HuH-7.5 (cell line): ENCODE results near the gene KCNK1.
"Not testable (repeated sequence)": the region's sequence is repeated elsewhere in the genome, so short reads cannot be mapped to it uniquely, and the experiment has no call there.

Experiments used
- DNase-seq: peaks from one replicate; pipeline ENCODE4 v3.0.0; 2011; ENCODE audit warnings: low spot score

Gene KCNK1

GRCh38 chr1:233667741-233668140 is 53.8 kb downstream of the KCNK1 start:
- DNase-seq, result no peak

DNA sequence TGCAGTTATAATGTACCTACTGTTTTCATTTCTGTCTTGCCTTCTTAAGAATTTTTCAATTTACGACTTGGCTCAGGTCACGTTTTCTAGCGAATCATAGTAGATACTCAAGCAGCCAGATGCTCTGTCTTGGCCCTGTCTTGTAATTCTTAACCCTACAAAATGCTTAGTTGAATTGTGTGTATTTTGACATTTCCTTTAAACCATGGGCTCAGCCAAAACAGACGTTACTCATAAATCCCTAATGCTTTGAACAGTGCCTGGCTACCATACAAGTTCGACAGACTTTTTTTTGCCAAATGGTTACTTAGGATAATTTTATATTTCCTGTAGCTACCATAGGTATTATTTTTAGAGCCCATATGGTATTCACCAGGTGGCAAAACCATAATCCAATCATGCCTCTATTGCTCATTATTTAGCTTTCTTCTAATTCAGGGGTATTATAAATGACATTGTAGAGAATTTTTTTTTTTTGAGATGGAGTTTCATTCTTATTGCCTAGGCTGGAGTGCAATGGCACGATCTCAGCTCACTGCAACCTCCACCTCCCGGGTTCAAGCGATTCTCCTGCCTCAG is 54.3 kb downstream of the KCNK1 start:
- DNase-seq, result no peak

GRCh38 chr1:233668725-233669294 is 54.9 kb downstream of the KCNK1 start:
- no peak for DNase-seq

GRCh38 chr1:233670363-233670762 is 56.5 kb downstream of the KCNK1 start:
- not testable (repeated sequence) for DNase-seq

DNA sequence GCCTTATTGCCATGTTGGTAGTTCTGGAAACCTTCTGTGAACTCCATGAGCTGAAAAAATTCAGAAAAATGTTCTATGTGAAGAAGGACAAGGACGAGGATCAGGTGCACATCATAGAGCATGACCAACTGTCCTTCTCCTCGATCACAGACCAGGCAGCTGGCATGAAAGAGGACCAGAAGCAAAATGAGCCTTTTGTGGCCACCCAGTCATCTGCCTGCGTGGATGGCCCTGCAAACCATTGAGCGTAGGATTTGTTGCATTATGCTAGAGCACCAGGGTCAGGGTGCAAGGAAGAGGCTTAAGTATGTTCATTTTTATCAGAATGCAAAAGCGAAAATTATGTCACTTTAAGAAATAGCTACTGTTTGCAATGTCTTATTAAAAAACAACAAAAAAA is 57.4 kb downstream of the KCNK1 start:
- no peak for DNase-seq

DNA sequence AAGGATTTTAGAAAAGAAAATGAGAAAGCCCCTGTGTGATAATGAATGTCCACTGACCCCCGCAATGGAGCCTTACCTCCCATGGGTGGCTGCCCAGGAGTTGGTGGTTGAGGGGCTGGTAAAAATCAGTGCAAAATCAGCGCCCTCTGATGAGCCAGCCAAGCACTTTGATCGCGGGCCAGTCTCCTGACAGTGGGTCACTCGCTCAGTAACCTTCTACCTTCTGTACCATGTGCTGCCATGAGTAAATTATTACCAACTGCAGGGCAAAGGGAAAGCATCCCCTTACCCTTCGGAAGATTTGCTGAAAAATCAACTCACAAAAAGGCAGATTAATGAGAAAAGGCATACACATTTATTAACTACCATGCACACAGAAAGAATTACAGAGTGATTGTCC is 58.8 kb downstream of the KCNK1 start:
- DNase-seq, result no peak

DNA sequence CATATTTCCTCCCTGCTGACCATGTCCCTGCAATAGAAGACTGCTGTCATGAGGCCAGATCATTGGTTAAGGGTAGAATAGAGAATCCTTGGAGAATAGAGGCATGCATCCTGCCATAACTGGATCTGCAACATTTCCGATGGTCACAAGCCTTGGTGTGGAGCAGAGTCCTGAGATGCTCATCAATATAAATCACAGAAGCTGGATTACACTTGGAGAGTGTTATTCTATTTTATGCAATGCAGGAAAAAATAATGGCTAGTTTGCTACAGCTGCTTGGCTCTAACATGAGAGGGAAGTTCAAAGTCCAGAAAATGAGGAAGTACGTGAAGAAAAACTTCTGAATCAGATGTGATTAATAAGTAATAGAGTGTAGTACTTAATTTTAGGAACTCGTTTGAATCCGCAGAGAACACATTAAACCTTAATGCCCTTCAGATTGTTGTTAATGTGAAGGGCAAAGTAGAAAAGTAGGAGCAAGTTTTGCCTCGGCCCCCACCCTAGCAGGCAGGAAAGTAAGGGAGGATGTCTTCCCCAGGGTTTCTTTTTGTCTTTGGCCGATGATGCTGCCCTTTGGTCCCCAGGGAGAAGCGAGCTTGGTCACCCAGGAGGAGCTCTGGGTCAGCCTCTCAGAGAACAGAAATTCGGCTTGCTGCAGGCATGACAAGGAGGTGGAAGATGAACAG is 59.5 kb downstream of the KCNK1 start:
- DNase-seq, result no peak

DNA sequence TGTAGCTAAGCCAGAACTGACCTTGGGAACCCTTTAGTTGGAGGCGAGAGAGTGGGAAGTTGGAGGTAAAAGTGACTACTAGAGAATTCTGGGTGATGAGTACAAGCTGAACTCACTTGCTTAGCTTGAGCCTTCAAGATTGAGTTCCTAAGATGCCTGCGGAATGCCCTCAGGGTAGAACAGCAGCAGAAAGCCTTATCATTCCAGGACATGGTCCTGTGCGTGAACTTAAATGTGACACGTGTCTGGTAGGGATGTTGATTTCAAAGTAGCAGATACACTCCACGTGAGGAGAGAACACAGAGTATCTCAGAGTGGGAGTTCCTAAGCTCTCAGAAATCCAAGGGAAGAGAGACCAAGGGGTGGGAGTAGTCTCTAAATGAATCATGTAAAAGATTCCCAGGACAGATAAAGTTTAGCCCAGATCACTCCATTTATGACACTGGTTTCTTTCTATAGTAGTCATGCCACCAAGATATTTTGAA is 60.1 kb downstream of the KCNK1 start:
- no peak for DNase-seq

DNA sequence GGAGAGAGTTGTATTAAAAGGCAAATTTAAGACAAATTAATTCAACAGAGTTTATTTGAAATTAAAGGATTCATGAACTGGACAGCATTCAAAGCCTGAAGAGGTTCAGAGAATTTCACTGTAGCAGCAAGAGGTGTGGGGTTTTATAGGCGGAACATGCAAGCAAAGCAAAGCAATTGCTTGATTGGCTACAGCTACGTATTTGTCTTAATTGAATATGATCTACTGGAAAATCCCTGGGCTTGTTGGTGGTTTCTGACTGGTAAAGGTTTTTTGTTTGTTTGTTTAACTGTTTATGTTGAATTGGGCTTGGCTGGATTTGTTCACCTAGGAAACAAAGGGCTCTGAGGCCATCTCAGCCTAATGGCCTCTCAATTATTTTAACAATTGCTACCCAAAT is 61.5 kb downstream of the KCNK1 start:
- no peak for DNase-seq

DNA sequence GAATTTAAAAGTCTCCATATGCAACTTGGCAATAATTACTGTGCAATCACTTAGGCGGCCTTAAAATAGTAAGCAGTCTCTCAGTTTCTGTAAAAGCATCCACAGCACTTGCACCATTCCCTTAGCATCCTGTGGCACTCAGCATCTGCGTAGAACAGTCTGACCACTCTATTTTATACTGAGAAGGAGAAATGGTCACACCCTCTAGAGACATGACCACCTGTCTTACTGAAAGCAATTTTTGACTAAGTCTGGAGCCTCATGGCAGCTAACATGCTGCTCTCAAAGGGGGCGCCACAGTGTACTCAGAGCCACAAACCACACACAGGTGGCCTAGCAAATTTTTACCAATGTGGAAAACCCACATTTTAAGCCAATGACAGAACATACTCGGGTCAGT is 62.0 kb downstream of the KCNK1 start:
- no peak for DNase-seq

- no peak for DNase-seq
Observed at GRCh38 chr1:233677690-233678354, 63.9 kb downstream of the KCNK1 start.

DNA sequence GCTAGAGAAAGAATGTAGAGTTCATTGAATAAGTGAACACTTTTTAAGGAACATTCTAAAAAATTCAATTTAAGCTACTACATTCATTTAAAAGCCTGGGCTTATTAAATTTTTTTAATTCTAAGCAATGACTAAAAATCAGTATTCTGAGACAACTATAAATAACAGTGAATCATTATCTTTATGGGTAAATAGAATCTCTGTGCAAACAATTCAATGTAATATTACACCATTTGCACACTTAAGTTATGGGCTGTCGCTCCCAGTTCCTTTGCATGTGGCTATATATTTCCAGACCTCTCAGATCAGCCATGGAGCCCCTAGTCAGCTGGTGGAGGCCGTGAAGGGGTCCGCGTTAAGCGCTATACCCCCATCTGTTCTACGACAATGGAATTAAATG is 65.1 kb downstream of the KCNK1 start:
- DNase-seq, result no peak

DNA sequence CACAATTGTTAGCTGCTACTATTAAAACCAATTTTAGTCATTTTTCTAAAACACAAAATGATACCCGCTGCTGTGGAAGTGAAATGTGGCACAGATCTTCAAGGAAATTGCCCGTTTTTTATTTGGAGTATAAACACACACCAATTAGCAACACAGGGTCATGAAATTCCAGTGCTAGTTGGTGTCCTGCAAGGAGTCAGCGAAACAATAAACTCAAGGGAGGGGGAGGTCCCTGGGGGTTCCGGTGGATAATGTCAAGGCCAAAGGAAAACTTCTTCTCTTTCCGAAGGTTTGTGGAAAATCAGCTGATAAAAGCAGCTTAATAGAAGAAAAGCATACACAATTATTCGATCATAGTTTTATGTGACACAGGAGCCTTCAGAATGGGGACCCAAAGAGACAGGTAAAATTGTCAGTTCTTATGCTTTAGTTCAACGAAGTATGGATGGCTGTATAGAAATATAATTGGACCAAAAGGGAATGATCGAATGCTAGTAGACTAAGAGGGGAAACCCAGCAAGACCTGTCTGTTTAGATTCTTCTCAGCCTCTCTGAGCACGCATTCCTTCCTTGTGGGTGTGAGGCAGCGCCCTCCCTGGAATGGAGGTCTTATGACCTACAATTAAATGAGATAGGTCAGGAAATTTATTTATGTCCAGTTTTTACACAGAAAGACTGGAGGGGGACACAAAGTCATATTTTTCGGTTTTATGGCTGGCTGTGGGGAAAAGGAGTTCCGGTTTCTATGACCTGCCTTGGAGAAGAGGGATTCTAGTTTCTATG is 65.9 kb downstream of the KCNK1 start:
- DNase-seq, result no peak

DNA sequence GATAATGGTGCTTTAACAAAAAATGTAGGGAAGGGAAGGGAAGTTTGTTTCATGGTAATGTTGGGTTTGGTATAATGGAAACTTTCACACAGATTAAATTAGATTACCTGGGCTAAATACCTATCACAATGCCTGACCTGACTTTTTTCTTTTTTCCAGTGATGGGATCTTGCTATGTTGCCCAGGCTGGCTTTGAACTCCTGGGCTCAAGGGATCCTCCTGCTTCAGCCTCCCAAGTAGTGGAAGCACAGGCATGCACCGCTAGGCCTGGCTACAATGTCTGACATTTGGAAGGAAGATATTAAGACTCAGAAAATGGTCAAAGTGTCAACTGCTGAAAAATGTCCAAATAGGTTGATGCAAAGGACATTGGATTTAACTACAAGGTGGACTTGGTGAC is 67.4 kb downstream of the KCNK1 start:
- DNase-seq, result no peak

GRCh38 chr1:233686653-233687052 is 72.7 kb downstream of the KCNK1 start:
- not testable (repeated sequence) for DNase-seq

GRCh38 chr1:233689017-233689747 is 75.3 kb downstream of the KCNK1 start:
- no peak for DNase-seq

DNA sequence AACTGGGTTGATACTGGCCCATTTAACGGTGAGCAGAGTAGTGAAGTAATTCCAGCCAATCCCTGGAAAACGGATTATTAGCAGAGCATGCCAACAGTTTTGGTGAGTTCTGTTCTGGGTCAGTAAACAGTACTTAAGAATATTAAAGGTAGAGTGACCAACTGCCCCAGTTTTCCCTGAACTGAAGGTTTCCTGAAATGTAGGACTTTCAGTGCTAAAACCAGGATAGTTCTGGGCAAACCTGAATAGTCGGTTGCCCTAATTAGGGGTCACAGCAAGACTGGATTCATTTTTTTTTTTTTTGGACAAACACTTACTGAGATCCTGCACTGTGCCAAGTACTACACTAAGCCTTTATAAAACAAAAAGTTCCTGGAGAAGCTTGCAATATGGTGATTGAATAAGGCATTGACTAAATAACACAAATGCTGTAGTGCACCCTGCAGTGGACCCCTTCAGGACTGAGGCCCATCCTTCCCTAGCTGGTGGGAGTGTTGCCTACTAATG is 75.9 kb downstream of the KCNK1 start:
- DNase-seq, result no peak

GRCh38 chr1:233695901-233696300 is 82.0 kb downstream of the KCNK1 start:
- no peak for DNase-seq

DNA sequence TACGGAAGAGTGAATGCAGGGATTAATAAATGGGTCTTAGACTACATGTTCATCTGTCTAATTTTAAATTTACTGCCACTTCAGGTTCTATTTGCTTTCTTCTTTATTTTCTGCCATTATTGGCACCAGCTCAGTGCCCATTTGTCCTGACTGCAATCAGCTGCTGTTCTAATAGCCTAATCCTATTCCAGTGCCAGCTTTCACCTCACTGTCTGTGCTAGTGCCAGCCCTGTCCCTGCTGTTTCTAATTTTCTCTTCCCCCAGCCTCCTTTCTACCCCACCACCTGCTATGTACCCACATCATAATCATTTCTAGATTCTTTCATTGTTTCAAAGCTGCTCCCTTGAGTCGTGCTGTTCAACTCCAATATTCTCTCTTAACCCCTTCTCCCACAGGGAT is 86.4 kb downstream of the KCNK1 start:
- no peak for DNase-seq

DNA sequence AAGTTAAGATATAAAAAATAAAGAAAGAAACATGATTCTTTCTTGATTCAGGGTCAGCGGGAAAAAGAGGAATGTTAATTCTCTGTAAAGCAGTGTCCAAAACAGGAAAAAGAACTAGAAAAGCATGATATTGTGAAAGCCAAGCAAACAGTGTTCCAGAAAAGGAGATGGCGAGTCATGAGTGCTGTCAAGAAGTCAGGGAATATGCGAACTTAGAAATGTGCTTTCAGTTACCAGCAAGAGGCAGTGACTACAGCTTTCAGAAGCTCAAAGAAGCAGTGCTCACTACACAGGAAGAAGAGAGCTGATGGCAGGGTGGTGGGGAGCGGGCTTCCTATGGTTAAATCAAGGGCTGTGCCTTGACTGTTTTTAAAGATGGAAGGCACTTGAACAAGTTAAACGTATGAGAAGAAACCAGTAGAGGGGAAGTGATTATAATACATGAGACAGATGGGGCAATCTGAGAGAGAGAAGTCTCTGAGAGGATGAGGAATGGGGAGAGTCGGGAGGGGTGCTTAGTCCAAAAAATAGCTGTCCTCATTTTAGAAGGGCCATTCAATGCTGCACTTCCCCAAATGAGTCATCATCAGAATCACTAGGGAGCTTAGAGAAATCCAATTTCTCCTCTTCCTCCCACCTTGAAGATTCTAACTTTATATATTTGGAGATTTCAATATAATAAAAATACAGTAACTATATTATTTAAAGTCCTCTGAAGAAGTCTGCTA is 90.4 kb downstream of the KCNK1 start:
- no peak for DNase-seq
